Naive thymus-derived CD4-positive, alpha-beta T cell (primary cell): ENCODE measurements around the gene BTRC. TPM values are rescaled to one million over a fixed set of nuclear protein-coding genes. Genes with fewer than 3 reads are reported as not detected.
"Not testable (repeated sequence)": the region's sequence is repeated elsewhere in the genome, so short reads cannot be mapped to it uniquely, and the experiment has no call there.

ENCODE experiments used
- ATAC-seq: fragments of 150-1000 bp; cut with Tn5 transposase; 2 replicates; pipeline ENCODE4 v1.10.0; 2021; ENCODE audit warnings: mild to moderate bottlenecking, moderate library complexity
- CTCF ChIA-PET: fragments of 350-600 bp; sonication (Branson Sonifier 250); formaldehyde crosslinking; loops from one replicate; lab custom pipeline; 2021; ENCODE audit warnings: antibody characterized with exemption; lab: Charles Lee
- POLR2A ChIA-PET: fragments of 350-600 bp; sonication (Branson Sonifier 250); formaldehyde crosslinking; loops from one replicate; lab custom pipeline; 2021; ENCODE audit warnings: antibody characterized with exemption, inconsistent platforms; lab: Charles Lee
- DNase-seq, 9 donors: peaks; one replicate each; pipeline versions ENCODE4 v3.0.0 to v3.0.0-alpha.2; 2020 to 2022; ENCODE audit warnings: mixed read lengths in 1 of 9
- H3K27ac ChIP-seq: one replicate; pipeline ENCODE4 v1.7.0; 2013; ENCODE audit warnings: mild to moderate bottlenecking, low read depth, low read length, moderate library complexity
- H3K27me3 ChIP-seq, 2 donors: one replicate each; pipeline ENCODE4 v1.7.0; 2013; ENCODE audit warnings: low read length in 2 of 2, mild to moderate bottlenecking in 2 of 2, moderate library complexity in 2 of 2; ENCODE audit not compliant: control insufficient read depth in 2 of 2, insufficient read depth in 2 of 2
- H3K36me3 ChIP-seq, 3 experiments: 1 replicate in 2 of 3; 2 replicates in 1 of 3; pipeline ENCODE4 v1.7.0; 2013; ENCODE audit warnings: low read length in 3 of 3, mild to moderate bottlenecking in 3 of 3, moderate library complexity in 1 of 3; ENCODE audit not compliant: insufficient read depth in 3 of 3, control insufficient read depth in 2 of 3
- H3K4me1 ChIP-seq, 2 donors: one replicate each; pipeline ENCODE4 v1.7.0; 2013; ENCODE audit warnings: low read length in 2 of 2, mild to moderate bottlenecking in 2 of 2, moderate library complexity in 1 of 2; ENCODE audit not compliant: control insufficient read depth in 2 of 2, insufficient read depth in 2 of 2
- H3K4me3 ChIP-seq: 2 replicates; pipeline ENCODE4 v1.7.0; 2013; ENCODE audit warnings: mild to moderate bottlenecking, low read length
- H3K9me3 ChIP-seq, 3 experiments: 1 replicate in 2 of 3; 2 replicates in 1 of 3; pipeline ENCODE4 v1.7.0; 2013; ENCODE audit warnings: low read length in 3 of 3; ENCODE audit not compliant: control insufficient read depth in 2 of 3
- H3K27ac Mint-ChIP-seq, 9 donors: one replicate each; pipeline ENCODE4 v1.8.0; 2020 to 2022; ENCODE audit warnings: mixed read lengths in 9 of 9, mild to moderate bottlenecking in 8 of 9, moderate library complexity in 5 of 9, inconsistent platforms in 2 of 9
- H3K27me3 Mint-ChIP-seq, 5 donors: one replicate each; pipeline ENCODE4 v1.8.0; 2021 to 2022; ENCODE audit warnings: mixed read lengths in 5 of 5, mild to moderate bottlenecking in 1 of 5
- H3K36me3 Mint-ChIP-seq, 5 donors: one replicate each; pipeline ENCODE4 v1.8.0; 2020 to 2022; ENCODE audit warnings: mixed read lengths in 5 of 5, mild to moderate bottlenecking in 3 of 5, inconsistent platforms in 1 of 5
- H3K4me1 Mint-ChIP-seq, 7 donors: one replicate each; pipeline ENCODE4 v1.8.0; 2020 to 2022; ENCODE audit warnings: mixed read lengths in 7 of 7, mild to moderate bottlenecking in 3 of 7, inconsistent platforms in 1 of 7
- H3K4me3 Mint-ChIP-seq, 10 donors: one replicate each; pipeline ENCODE4 v1.8.0; 2020 to 2022; ENCODE audit warnings: mild to moderate bottlenecking in 10 of 10, mixed read lengths in 10 of 10, moderate library complexity in 6 of 10, inconsistent platforms in 2 of 10
- H3K9me3 Mint-ChIP-seq, 11 donors: one replicate each; pipeline ENCODE4 v1.8.0; 2020 to 2022; ENCODE audit warnings: mixed read lengths in 11 of 11, mild to moderate bottlenecking in 4 of 11, inconsistent platforms in 1 of 11, moderate library complexity in 1 of 11
- intact Hi-C, 2 donors: fragments of 100-400 bp; cut with micrococcal nuclease; formaldehyde crosslinking; loops; one replicate each; pipeline ENCODE4 v1.15.1; 2023
- polyA plus RNA-seq, 2 donors: library from polyadenylated mRNA; unstranded; fragments of 300-500 nt; fragmentation: Illumina TruSeq; gene quantifications; one replicate each; pipeline ENCODE4 v1.2.3, GENCODE V29; 2021
- total RNA-seq, 6 experiments: library from RNA in 5 of 6; stranded (reverse) in 5 of 6; gene quantifications; 1 replicate in 5 of 6; 2 replicates in 1 of 6; pipeline ENCODE4 v1.2.3 and lab custom pipeline; 2021 to 2026

BTRC gene
- total and polyA plus RNA-seq, 7 experiments from 2014 or later, result 12.8 to 26.1 (median 16.8) TPM

GRCh38 chr10:101329341-101330032 is 24.5 kb upstream of the BTRC start:
- Mint-ChIP-seq H3K27ac (no peak overlapping the region), H3K27me3 (peaks cover 0 to 51% (median 3%) of the 10 kb centered on the region in 5 donors), H3K36me3 (no peaks in the 10 kb centered on the region), H3K4me3 (no peak overlapping the region), H3K4me1 (no peaks in the 10 kb centered on the region), H3K9me3 (peaks cover 0 to 5% (median 0%) of the 10 kb centered on the region in 11 donors)
- H3K9me3 ChIP-seq, result no peaks in the 10 kb centered on the region
- no peak for ATAC-seq
- CTCF ChIA-PET, result no interaction called here
- POLR2A ChIA-PET, result no interaction called here
- H3K27me3 ChIP-seq, result no peaks in the 10 kb centered on the region
- no peak overlapping the region for H3K27ac ChIP-seq
- H3K4me1 ChIP-seq, result no peaks in the 10 kb centered on the region
- DNase-seq, result no peak
- no peaks in the 10 kb centered on the region for H3K36me3 ChIP-seq
- intact Hi-C loops, result no loop called here
- H3K4me3 ChIP-seq, result no peak overlapping the region

GRCh38 chr10:101330231-101330630 is 23.7 kb upstream of the BTRC start:
- no peak overlapping the region for H3K27ac Mint-ChIP-seq

GRCh38 chr10:101330631-101331225 is 23.2 kb upstream of the BTRC start:
- no peaks in the 10 kb centered on the region for H3K9me3 ChIP-seq
- Mint-ChIP-seq H3K27me3 (peaks cover 0 to 47% (median 3%) of the 10 kb centered on the region in 5 donors), H3K9me3 (peaks cover 0 to 5% (median 0%) of the 10 kb centered on the region in 11 donors), H3K27ac (no peak overlapping the region), H3K4me3 (no peak overlapping the region), H3K36me3 (no peaks in the 10 kb centered on the region), H3K4me1 (no peaks in the 10 kb centered on the region)
- no peak overlapping the region for H3K27ac ChIP-seq
- no peak overlapping the region for H3K4me3 ChIP-seq
- POLR2A ChIA-PET, result no interaction called here
- intact Hi-C loops, result no loop called here
- DNase-seq, result no peak
- CTCF ChIA-PET, result interaction anchor here (0.7 kb wide), 1 partner anchor 115 kb away, joined by 3 read pairs; no protein-coding TSS in a partner anchor
- H3K36me3 ChIP-seq, result no peaks in the 10 kb centered on the region
- no peaks in the 10 kb centered on the region for H3K4me1 ChIP-seq
- no peak for ATAC-seq
- no peaks in the 10 kb centered on the region for H3K27me3 ChIP-seq

More at GRCh38 chr10:101330231-101330630, 23.7 kb upstream of the BTRC start:
- intact Hi-C loops, result no loop called here
- H3K27ac ChIP-seq, result no peak overlapping the region
- Mint-ChIP-seq H3K27me3 (peaks cover 0 to 51% (median 3%) of the 10 kb centered on the region in 5 donors), H3K4me3 (no peak overlapping the region), H3K36me3 (no peaks in the 10 kb centered on the region), H3K4me1 (no peaks in the 10 kb centered on the region), H3K9me3 (peaks cover 0 to 5% (median 0%) of the 10 kb centered on the region in 11 donors)
- H3K9me3 ChIP-seq, result no peaks in the 10 kb centered on the region
- CTCF ChIA-PET, result interaction anchor here (0.7 kb wide), 1 partner anchor 116 kb away, joined by 3 read pairs; no protein-coding TSS in a partner anchor
- no peaks in the 10 kb centered on the region for H3K36me3 ChIP-seq
- no peak overlapping the region for H3K4me3 ChIP-seq
- no peak for DNase-seq
- no peaks in the 10 kb centered on the region for H3K4me1 ChIP-seq
- no peak for ATAC-seq
- POLR2A ChIA-PET, result no interaction called here
- no peaks in the 10 kb centered on the region for H3K27me3 ChIP-seq

- no peak overlapping the region for H3K27ac ChIP-seq
- ChIA-PET POLR2A (no interaction called here), CTCF (no interaction called here)
- ATAC-seq (no peak), DNase-seq (no peak)
- no peaks in the 10 kb centered on the region for H3K9me3 ChIP-seq
- no peaks in the 10 kb centered on the region for H3K36me3 ChIP-seq
- Mint-ChIP-seq H3K4me3 (no peak overlapping the region), H3K9me3 (peaks cover 0 to 3% (median 0%) of the 10 kb centered on the region in 11 donors), H3K4me1 (no peaks in the 10 kb centered on the region), H3K36me3 (no peaks in the 10 kb centered on the region), H3K27me3 (peaks cover 0 to 39% (median 0%) of the 10 kb centered on the region in 5 donors), H3K27ac (peak overlapping the region in 1 of 9 donors; percentile 11)
- H3K4me1 ChIP-seq, result no peaks in the 10 kb centered on the region
- intact Hi-C loops, result no loop called here
- H3K4me3 ChIP-seq, result no peak overlapping the region
- H3K27me3 ChIP-seq, result no peaks in the 10 kb centered on the region
Observed at GRCh38 chr10:101331956-101332355, 22.0 kb upstream of the BTRC start.

GRCh38 chr10:101334259-101334658 is 19.7 kb upstream of the BTRC start:
- intact Hi-C loops, result not testable (repeated sequence)

GRCh38 chr10:101336382-101336781 is 17.6 kb upstream of the BTRC start:
- no peaks in the 10 kb centered on the region for H3K36me3 ChIP-seq
- ChIA-PET POLR2A (no interaction called here), CTCF (no interaction called here)
- H3K9me3 Mint-ChIP-seq, result no peaks in the 10 kb centered on the region
- H3K4me1 ChIP-seq, result no peaks in the 10 kb centered on the region
- no peak overlapping the region for H3K4me3 ChIP-seq
- H3K36me3 Mint-ChIP-seq, result no peaks in the 10 kb centered on the region
- H3K27me3 Mint-ChIP-seq, result peaks cover 0 to 27% (median 5%) of the 10 kb centered on the region in 5 donors
- DNase-seq (no peak), ATAC-seq (no peak)
- H3K27ac Mint-ChIP-seq, result no peak overlapping the region
- H3K4me3 Mint-ChIP-seq, result no peak overlapping the region
- no peaks in the 10 kb centered on the region for H3K4me1 Mint-ChIP-seq
- H3K27ac ChIP-seq, result no peak overlapping the region
- no peaks in the 10 kb centered on the region for H3K27me3 ChIP-seq
- no peaks in the 10 kb centered on the region for H3K9me3 ChIP-seq
- intact Hi-C loops, result no loop called here

More at GRCh38 chr10:101334259-101334658, 19.7 kb upstream of the BTRC start:
- H3K36me3 Mint-ChIP-seq, H3K27ac Mint-ChIP-seq, H3K27ac ChIP-seq, H3K4me3 ChIP-seq, H3K4me1 Mint-ChIP-seq, H3K4me3 Mint-ChIP-seq, H3K9me3 ChIP-seq, H3K4me1 ChIP-seq, DNase-seq, H3K36me3 ChIP-seq, POLR2A ChIA-PET, ATAC-seq, H3K9me3 Mint-ChIP-seq, H3K27me3 ChIP-seq: not testable (repeated sequence)
- peaks cover 0 to 37% (median 0%) of the 10 kb centered on the region in 5 donors for H3K27me3 Mint-ChIP-seq
- CTCF ChIA-PET, result interaction anchor here (0.6 kb wide), 1 partner anchor 1109 kb away, joined by 3 read pairs; no protein-coding TSS in a partner anchor
